ENCODE results near the gene NKIRAS1. TPM values are rescaled to one million over a fixed set of nuclear protein-coding genes. Genes with fewer than 3 reads are reported as not detected.

NKIRAS1 gene
- total RNA-seq, 4 donors from 2014 or later = 3.2 to 13.8 (median 8.9) TPM

DNA sequence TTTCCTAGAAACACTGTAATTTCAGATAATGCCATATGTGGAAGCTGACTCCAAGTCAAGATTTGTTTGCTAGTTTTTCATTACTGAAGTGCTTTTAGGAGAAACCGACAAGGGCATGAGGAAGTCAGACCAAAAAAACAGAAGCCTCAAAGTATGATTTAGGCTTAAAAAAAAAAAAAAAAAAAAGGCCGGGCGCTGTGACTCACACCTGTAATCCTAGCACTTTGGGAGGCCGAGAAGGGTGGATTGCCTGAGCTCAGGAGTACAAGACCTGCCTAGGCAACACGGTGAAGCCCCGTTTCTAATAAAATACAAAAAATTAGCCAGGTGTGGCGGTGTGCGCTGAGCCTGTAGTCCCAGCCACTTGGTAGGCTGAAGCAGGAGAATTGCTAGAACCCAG is 11.7 kb upstream of the NKIRAS1 start:
- Histone ChIP-seq H3K36me3 (no peaks in the 10 kb centered on the region), H3K27ac (no peak overlapping the region), H3K9me3 (no peaks in the 10 kb centered on the region), H3K27me3 (no peaks in the 10 kb centered on the region), H3K4me1 (peaks cover 0 to 7% (median 0%) of the 10 kb centered on the region in 4 donors), H3K4me3 (no peak overlapping the region)
- 42 to 100% methylated on average over 1 to 8 of the region's 8 CpGs for WGBS, 2 donors (ENCODE audit: low coverage in 1 of 2)
- TF ChIP-seq POLR2A (IDR thresholded peaks at IDR 0.05) = no peak
- TF ChIP-seq POLR2AphosphoS5 (IDR thresholded peaks at IDR 0.05) = no peak
- no peak for TF ChIP-seq EP300 (IDR thresholded peaks at IDR 0.05; ENCODE audit: low read depth)
- TF ChIP-seq CTCF (IDR thresholded peaks at IDR 0.05) = no peak
- intact Hi-C loops (cut with DNase I; ENCODE audit: low total_unique reads) (no loop called here), in situ Hi-C loops (cut with MboI; ENCODE audit: low pct_ligation_motif_present in 1 of 4, low pct_unique_long_range_greater_than_20kb in 1 of 4, low sequenced_read_pairs in 3 of 4) (no loop called here)
- DNase-seq = no peak

DNA sequence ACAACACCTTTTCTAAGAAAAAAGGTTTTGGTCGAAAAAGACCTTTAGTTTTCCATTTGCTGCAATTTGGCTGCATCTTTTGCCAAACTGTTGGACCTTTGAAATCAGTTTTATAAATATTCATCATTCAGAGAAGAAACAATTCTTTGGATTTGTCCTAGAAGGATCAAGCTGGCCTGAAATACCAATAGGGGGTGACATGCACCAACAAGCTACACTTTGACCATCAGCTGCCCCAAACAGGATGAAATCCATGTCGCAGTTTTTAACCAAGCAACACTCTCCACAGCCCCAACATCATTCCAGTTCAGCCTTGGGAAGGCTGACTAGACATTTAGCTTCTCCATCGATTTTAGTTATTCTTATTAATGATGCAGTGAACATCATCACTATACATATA is 9.9 kb upstream of the NKIRAS1 start:
- H3K4me1 ChIP-seq = peaks cover 0 to 7% (median 0%) of the 10 kb centered on the region in 4 donors
- H3K4me3 ChIP-seq = no peak overlapping the region
- TF ChIP-seq POLR2A (IDR thresholded peaks at IDR 0.05) = no peak
- no peak for TF ChIP-seq CTCF (IDR thresholded peaks at IDR 0.05)
- TF ChIP-seq POLR2AphosphoS5 (IDR thresholded peaks at IDR 0.05) = no peak
- TF ChIP-seq EP300 (IDR thresholded peaks at IDR 0.05; ENCODE audit: low read depth) = no peak
- no peaks in the 10 kb centered on the region for H3K36me3 ChIP-seq
- H3K27me3 ChIP-seq = no peaks in the 10 kb centered on the region
- intact Hi-C loops (cut with DNase I; ENCODE audit: low total_unique reads) = no loop called here
- H3K9me3 ChIP-seq = no peaks in the 10 kb centered on the region
- no peak for DNase-seq
- in situ Hi-C loops (cut with MboI; ENCODE audit: low pct_ligation_motif_present in 1 of 4, low pct_unique_long_range_greater_than_20kb in 1 of 4, low sequenced_read_pairs in 3 of 4) = no loop called here
- H3K27ac ChIP-seq = no peak overlapping the region
- 84 to 85% methylated on average over 3 of the region's 3 CpGs for WGBS, 2 donors (ENCODE audit: low coverage in 1 of 2)

DNA sequence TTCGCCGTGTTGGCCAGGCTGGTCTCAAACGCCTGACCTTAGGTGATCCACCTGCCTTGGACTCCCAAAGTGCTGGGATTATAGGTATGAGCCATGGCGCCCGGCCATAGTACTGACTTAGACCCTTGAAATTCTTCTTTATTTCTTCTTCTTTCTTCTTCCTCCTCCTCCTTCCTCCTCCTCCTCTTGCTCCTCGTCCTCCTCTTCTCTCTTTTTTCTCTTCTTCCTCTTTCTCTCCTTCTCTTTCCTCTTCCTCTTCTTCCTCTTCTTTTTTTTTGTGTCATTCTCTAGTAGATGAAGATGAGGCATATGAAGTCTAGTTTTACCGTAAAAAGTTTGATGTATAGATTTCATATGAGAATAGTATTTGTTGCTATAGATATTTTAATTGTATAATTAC is 9.5 kb upstream of the NKIRAS1 start:
- no peak for DNase-seq
- 80 to 96% methylated on average over 2 to 7 of the region's 7 CpGs for WGBS, 2 donors (ENCODE audit: low coverage in 1 of 2)
- Histone ChIP-seq H3K9me3 (no peaks in the 10 kb centered on the region), H3K27ac (no peak overlapping the region), H3K36me3 (no peaks in the 10 kb centered on the region), H3K4me3 (no peak overlapping the region), H3K27me3 (no peaks in the 10 kb centered on the region), H3K4me1 (peaks cover 0 to 7% (median 0%) of the 10 kb centered on the region in 4 donors)
- in situ Hi-C loops (cut with MboI; ENCODE audit: low pct_ligation_motif_present in 1 of 4, low pct_unique_long_range_greater_than_20kb in 1 of 4, low sequenced_read_pairs in 3 of 4) = no loop called here
- TF ChIP-seq EP300 (IDR thresholded peaks at IDR 0.05; ENCODE audit: low read depth) = no peak
- TF ChIP-seq POLR2A (IDR thresholded peaks at IDR 0.05) = no peak
- no peak for TF ChIP-seq CTCF (IDR thresholded peaks at IDR 0.05)
- TF ChIP-seq POLR2AphosphoS5 (IDR thresholded peaks at IDR 0.05) = no peak
- intact Hi-C loops (cut with DNase I; ENCODE audit: low total_unique reads) = no loop called here

- Histone ChIP-seq H3K9me3 (no peaks in the 10 kb centered on the region), H3K27ac (no peak overlapping the region), H3K36me3 (peaks cover 0 to 15% (median 0%) of the 10 kb centered on the region in 4 donors), H3K27me3 (no peaks in the 10 kb centered on the region), H3K4me3 (no peak overlapping the region), H3K4me1 (peaks cover 3 to 27% (median 6%) of the 10 kb centered on the region in 4 donors)
- 38 to 80% methylated on average over 2 of the region's 2 CpGs for WGBS, 2 donors (ENCODE audit: low coverage in 1 of 2)
- TF ChIP-seq CTCF (IDR thresholded peaks at IDR 0.05) (no peak), EP300 (IDR thresholded peaks at IDR 0.05; ENCODE audit: low read depth) (no peak)
- in situ Hi-C loops (cut with MboI; ENCODE audit: low pct_ligation_motif_present in 1 of 4, low pct_unique_long_range_greater_than_20kb in 1 of 4, low sequenced_read_pairs in 3 of 4) (no loop called here), intact Hi-C loops (cut with DNase I; ENCODE audit: low total_unique reads) (no loop called here)
- DNase-seq = no peak
These were observed 7.0 kb upstream of the NKIRAS1 start for GRCh38 chr3:23923786-23924185.

Measured in transverse colon (tissue), 4 donors.